Stimulated activated CD8-positive, alpha-beta memory T cell treated with anti-CD3 and anti-CD28 coated beads, Interleukin-4, amount 100 ng/mL, for 24 hours (primary cell): ENCODE measurements around the gene C5orf52.
"Not testable (repeated sequence)": the region's sequence is repeated elsewhere in the genome, so short reads cannot be mapped to it uniquely, and the experiment has no call there.

Experiments used
- DNase-seq: peaks from one replicate; pipeline ENCODE4 v3.0.0-alpha.2; 2020; ENCODE audit warnings: low read depth

The C5orf52 gene

DNA sequence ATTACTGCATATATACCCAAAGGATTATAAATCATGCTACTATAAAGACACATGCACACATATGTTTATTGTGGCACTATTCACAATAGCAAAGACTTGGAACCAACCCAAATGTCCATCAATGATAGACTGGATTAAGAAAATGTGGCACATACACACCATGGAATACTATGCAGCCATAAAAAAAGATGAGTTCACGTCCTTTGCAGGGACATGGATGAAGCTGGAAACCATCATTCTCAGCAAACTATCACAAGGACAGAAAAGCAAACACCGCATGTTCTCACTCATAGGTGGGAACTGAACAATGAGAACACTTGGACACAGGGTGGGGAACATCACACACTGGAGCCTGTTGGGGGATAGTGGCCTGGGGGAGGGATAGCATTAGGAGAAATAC, 55.3 kb downstream of the C5orf52 start:
- DNase-seq, result not testable (repeated sequence)

DNA sequence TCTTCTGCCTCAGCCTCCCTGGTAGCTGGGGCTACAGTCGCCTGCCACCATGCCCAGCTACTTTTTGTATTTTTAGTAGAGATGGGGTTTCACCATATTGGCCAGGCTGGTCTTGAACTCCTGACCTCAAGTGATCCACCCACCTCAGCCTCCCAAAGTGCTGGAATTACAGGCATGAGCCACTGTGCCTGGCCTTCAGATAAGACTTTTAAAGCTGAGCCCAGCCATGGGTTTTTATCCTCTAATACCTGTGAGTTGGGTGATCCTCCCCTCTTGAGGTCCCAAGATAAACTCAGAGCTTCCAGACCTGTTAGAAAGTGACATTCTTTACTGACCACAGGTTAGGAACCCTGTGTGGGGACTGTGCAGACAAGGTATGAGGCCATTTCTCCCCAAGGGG, 56.5 kb downstream of the C5orf52 start:
- not testable (repeated sequence) for DNase-seq
